HepG2 (cell line): ENCODE data around the gene RMRP. TPM values are rescaled to one million over a fixed set of nuclear protein-coding genes. Genes with fewer than 3 reads are reported as not detected.

Source experiments
- ATAC-seq: fragments of 200-7000 bp; cut with Tn5 transposase; 3 replicates; pipeline ENCODE4 v1.9.1; 2020; ENCODE audit warnings: mild to moderate bottlenecking, moderate library complexity
- BruUV-seq: library from RNA; stranded (reverse); fragments of 400-500 nt; replicated peaks from 2 replicates; lab custom pipeline; 2021; lab: Mats Ljungman, UMichigan
- CTCF ChIA-PET: fragments of 300-600 bp; formaldehyde crosslinking; extraction: SDS; loops from one replicate; lab custom pipeline; 2021; ENCODE audit warnings: low total read pairs, inconsistent platforms, low intra/inter-chr PET ratio; lab: Yijun Ruan, JAX
- POLR2A ChIA-PET: fragments of 350-600 bp; sonication (Branson Sonifier 250); formaldehyde crosslinking; loops from one replicate; lab custom pipeline; 2020; ENCODE audit warnings: antibody characterized with exemption, inconsistent platforms; lab: Yijun Ruan, JAX
- DNase-seq: peaks from one replicate; pipeline ENCODE4 v3.0.0-alpha.2; 2015; ENCODE audit warnings: low spot score
- FAIRE-seq: peaks from 3 replicates; lab custom pipeline; 2011; peaks lifted over from hg19 to GRCh38; lab: Jason Lieb, UNC
- H2AFZ ChIP-seq: one replicate; pipeline ENCODE4 v1.6.1; 2011; ENCODE audit warnings: low read length, inconsistent platforms
- H3K27ac ChIP-seq: fragments of 300-600 bp; 3 replicates; pipeline ENCODE4 v1.8.0; 2011; ENCODE audit warnings: mixed run types, mild to moderate bottlenecking, mixed read lengths, low read length, inconsistent platforms; ENCODE audit not compliant: insufficient read depth; ENCODE audit errors: extremely low read length
- H3K27me3 ChIP-seq, 2 experiments: fragments of 200-600 bp in 1 of 2; 2 replicates in 1 of 2; 3 replicates in 1 of 2; pipeline versions ENCODE4 v1.6.0 to v1.8.0; 2011; ENCODE audit warnings: low read length in 2 of 2, mild to moderate bottlenecking in 2 of 2, moderate library complexity in 2 of 2, inconsistent platforms in 1 of 2; ENCODE audit not compliant: insufficient read depth in 2 of 2, control insufficient read depth in 1 of 2
- H3K36me3 ChIP-seq, 2 experiments: fragments of 200-600 bp in 1 of 2; replicated peaks in 1 of 2; 2 replicates in 1 of 2; 3 replicates in 1 of 2; pipeline versions ENCODE4 v1.5.1 to v1.8.0; 2011; ENCODE audit warnings: low read length in 2 of 2, inconsistent platforms in 1 of 2; ENCODE audit not compliant: insufficient read depth in 2 of 2, control insufficient read depth in 1 of 2
- H3K4me1 ChIP-seq: 2 replicates; pipeline ENCODE4 v1.5.1; 2012; ENCODE audit warnings: low read length, inconsistent platforms; ENCODE audit not compliant: insufficient read depth
- H3K4me2 ChIP-seq: 2 replicates; pipeline ENCODE4 v1.6.0; 2011; ENCODE audit warnings: low read depth, low read length, inconsistent platforms
- H3K4me3 ChIP-seq, 3 experiments: fragments of 200-600 bp in 1 of 3; sonication (generic), shearing (Covaris generic) in 1 of 3; replicated peaks in 1 of 3; 2 replicates each; pipeline ENCODE4 v1.5.1; 2011 to 2016; ENCODE audit warnings: low read length in 3 of 3, inconsistent platforms in 2 of 3, low read depth in 2 of 3, mild to moderate bottlenecking in 2 of 3, control low read depth in 1 of 3, mixed read lengths in 1 of 3; ENCODE audit not compliant: insufficient read depth in 1 of 3
- H3K79me2 ChIP-seq: one replicate; pipeline ENCODE4 v1.6.1; 2011; ENCODE audit warnings: low read length, inconsistent platforms; ENCODE audit not compliant: insufficient read depth
- H3K9ac ChIP-seq: 2 replicates; pipeline ENCODE4 v1.6.0; 2011; ENCODE audit warnings: mild to moderate bottlenecking, low read depth, low read length, inconsistent platforms; ENCODE audit not compliant: insufficient read depth
- H3K9me3 ChIP-seq: 2 replicates; pipeline ENCODE4 v1.5.1; 2012; ENCODE audit warnings: mild to moderate bottlenecking, low read length
- H4K20me1 ChIP-seq: 2 replicates; pipeline ENCODE4 v1.6.0; 2011; ENCODE audit warnings: inconsistent platforms, mild to moderate bottlenecking, low read length, moderate library complexity; ENCODE audit not compliant: insufficient read depth
- ATM ChIP-seq: fragments of 450-650 bp; IDR thresholded peaks from 2 replicates; pipeline ENCODE4 v1.7.1; 2017; ENCODE audit warnings: mild to moderate bottlenecking, borderline replicate concordance
- DR1 ChIP-seq: sonication (generic); formaldehyde crosslinking; IDR thresholded peaks from 2 replicates; pipeline ENCODE4 v1.8.0; 2021; ENCODE audit warnings: mild to moderate bottlenecking, missing genetic modification reagents, inconsistent platforms
- GLI4 ChIP-seq: sonication (generic); formaldehyde crosslinking; IDR thresholded peaks from 2 replicates; pipeline ENCODE4 v1.5.1; 2020; ENCODE audit warnings: missing genetic modification reagents, mild to moderate bottlenecking, moderate library complexity, borderline replicate concordance
- HCFC1 ChIP-seq: fragments of 150-350 bp; IDR thresholded peaks from 2 replicates; pipeline ENCODE4 v1.6.1; 2014; ENCODE audit warnings: low read depth, low read length
- KDM5A ChIP-seq: fragments of 200-600 bp; sonication (generic); IDR thresholded peaks from 2 replicates; pipeline ENCODE4 v1.7.0; 2018; ENCODE audit warnings: antibody characterized with exemption, mild to moderate bottlenecking, low read length, borderline replicate concordance
- NR2C2 ChIP-seq: sonication (generic); formaldehyde crosslinking; IDR thresholded peaks from 2 replicates; pipeline ENCODE4 v1.4.0; 2020; ENCODE audit warnings: missing genetic modification reagents, mild to moderate bottlenecking, moderate library complexity, borderline replicate concordance
- TMF1 ChIP-seq: sonication (generic); formaldehyde crosslinking; IDR thresholded peaks from 2 replicates; pipeline ENCODE4 v1.8.1; 2022; ENCODE audit warnings: low read depth, missing genetic modification reagents
- ZBTB3 ChIP-seq: sonication (generic); formaldehyde crosslinking; IDR thresholded peaks from 2 replicates; pipeline ENCODE4 v1.4.0; 2020; ENCODE audit warnings: low read depth, mild to moderate bottlenecking, moderate library complexity, missing genetic modification reagents, borderline replicate concordance
- ZC3H4 ChIP-seq: sonication (generic); formaldehyde crosslinking; IDR thresholded peaks from 2 replicates; pipeline ENCODE4 v1.4.0; 2020; ENCODE audit warnings: missing genetic modification reagents, borderline replicate concordance
- ZKSCAN8 ChIP-seq: IDR thresholded peaks from 2 replicates; pipeline ENCODE4 v1.6.1; 2016; ENCODE audit warnings: borderline replicate concordance, missing genetic modification reagents, missing compliant biosample characterization
- ZNF296 ChIP-seq: sonication (generic); formaldehyde crosslinking; conservative IDR thresholded peaks from 2 replicates; pipeline ENCODE4 v1.5.0; 2020; ENCODE audit warnings: mild to moderate bottlenecking, missing genetic modification reagents
- ZNF792 ChIP-seq: IDR thresholded peaks from 2 replicates; pipeline ENCODE4 v1.6.1; 2016
- WGBS: methylation state at CpG from one replicate; pipeline ENCODE4 v1.1.6; 2017; ENCODE audit warnings: low lambda C conversion rate; 5-methylcytosine and 5-hydroxymethylcytosine counted together
- in situ Hi-C: cut with HindIII; loops from 2 replicates; pipeline ENCODE4 v1.10.0; 2017; ENCODE audit warnings: low pct_unique_long_range_greater_than_20kb; ENCODE audit not compliant: extremely low pct_ligation_motif_present
- intact Hi-C: fragments of 100-400 bp; cut with micrococcal nuclease; formaldehyde crosslinking; loops from one replicate; pipeline ENCODE4 v1.10.0; 2022; ENCODE audit not compliant: unreplicated experiment
- polyA plus RNA-seq, 8 experiments: library from polyadenylated mRNA; depleted of rRNA in 3 of 8; stranded (reverse) in 7 of 8; unstranded in 1 of 8; fragments of >200 nt; fragmentation: Illumina TruSeq in 4 of 8; extraction: Trizol in 4 of 8; gene quantifications; 2 replicates each; pipeline versions ENCODE4 v1.2.1 to v1.2.3, GENCODE V29; 2011 to 2016; ENCODE audit warnings: low read depth in 4 of 8, missing spikeins in 1 of 8, mixed read lengths in 1 of 8; ENCODE audit not compliant: insufficient read depth in 1 of 8
- total RNA-seq, 5 experiments: library from RNA; depleted of rRNA; stranded (reverse); fragments of >200 nt; fragmentation: Illumina TruSeq; extraction: Trizol; gene quantifications; 2 replicates each; pipeline ENCODE4 v1.2.3, GENCODE V29; 2016; ENCODE audit warnings: low read depth in 1 of 5
- TF ChIP-seq, protein P1 (sequence below): IDR thresholded peaks from 2 replicates; pipeline ENCODE4 v1.6.1; 2012; ENCODE audit warnings: low read length, improper control_type of control experiment
- TF ChIP-seq, protein P2 (sequence below): IDR thresholded peaks from 2 replicates; pipeline ENCODE4 v1.6.1; 2012; ENCODE audit warnings: inconsistent platforms
- TF ChIP-seq, protein P3 (sequence below): IDR thresholded peaks from 2 replicates; pipeline ENCODE4 v1.6.1; 2016; ENCODE audit warnings: mild to moderate bottlenecking, missing biosample characterization, missing genetic modification reagents
- TF ChIP-seq, protein P4 (sequence below): sonication (generic); formaldehyde crosslinking; IDR thresholded peaks from 2 replicates; pipeline ENCODE4 v1.5.1; 2020; ENCODE audit warnings: missing genetic modification reagents, mild to moderate bottlenecking, borderline replicate concordance

RMRP gene
- total and polyA plus RNA-seq, 2 of the 13 experiments (the other 11 are each of a cell fraction or from before 2014, with no cell fraction given) = 51.4 to 4,025 TPM

DNA sequence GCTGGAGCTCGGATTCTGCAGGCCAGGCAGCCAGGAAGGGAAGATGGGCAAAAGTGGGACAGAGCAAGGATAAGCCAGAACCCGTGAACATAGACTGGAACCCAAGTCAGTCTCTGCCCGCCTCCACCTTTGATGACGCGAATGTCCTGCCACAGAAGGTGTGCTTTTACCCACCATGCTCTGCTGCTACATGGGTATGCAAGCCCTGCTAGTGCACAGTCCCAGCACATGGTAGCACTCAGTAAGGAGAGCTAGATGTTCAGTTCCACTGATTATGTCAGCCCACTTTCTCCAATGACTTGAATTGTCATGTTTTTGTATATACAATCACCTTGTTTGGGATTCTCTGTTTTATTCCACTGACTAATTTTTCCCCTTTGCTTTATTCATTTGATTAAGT is 28.2 kb downstream of the RMRP start:
- ATAC-seq (no peak), DNase-seq (no peak), FAIRE-seq (no peak)
- in situ Hi-C loops (no loop called here), intact Hi-C loops (no loop called here)
- no peak overlapping the region for H2AFZ ChIP-seq
- H3K9me3 ChIP-seq = no peaks in the 10 kb centered on the region
- H3K36me3 ChIP-seq = no peaks in the 10 kb centered on the region
- peaks cover 6% of the 10 kb centered on the region; the same call in 1 of the 2 replicates for H3K4me1 ChIP-seq
- ChIA-PET POLR2A (interaction anchor here (0.5 kb wide), 1 partner anchor 15 kb away, joined by 3 read pairs; no protein-coding TSS in a partner anchor), CTCF (no interaction called here)
- WGBS = 25% methylated on average over 1 of the region's 5 CpGs
- H3K4me3 ChIP-seq = no peak overlapping the region
- no peak overlapping the region for H3K9ac ChIP-seq
- no peak overlapping the region for H3K27ac ChIP-seq
- H3K27me3 ChIP-seq = no peaks in the 10 kb centered on the region; a peak in 2 of 5 replicates
- H4K20me1 ChIP-seq = no peaks in the 10 kb centered on the region
- BruUV-seq = no TSS peak
- no peaks in the 10 kb centered on the region for H3K79me2 ChIP-seq
- H3K4me2 ChIP-seq = no peak overlapping the region
- TF ChIP-seq, protein P1, sequence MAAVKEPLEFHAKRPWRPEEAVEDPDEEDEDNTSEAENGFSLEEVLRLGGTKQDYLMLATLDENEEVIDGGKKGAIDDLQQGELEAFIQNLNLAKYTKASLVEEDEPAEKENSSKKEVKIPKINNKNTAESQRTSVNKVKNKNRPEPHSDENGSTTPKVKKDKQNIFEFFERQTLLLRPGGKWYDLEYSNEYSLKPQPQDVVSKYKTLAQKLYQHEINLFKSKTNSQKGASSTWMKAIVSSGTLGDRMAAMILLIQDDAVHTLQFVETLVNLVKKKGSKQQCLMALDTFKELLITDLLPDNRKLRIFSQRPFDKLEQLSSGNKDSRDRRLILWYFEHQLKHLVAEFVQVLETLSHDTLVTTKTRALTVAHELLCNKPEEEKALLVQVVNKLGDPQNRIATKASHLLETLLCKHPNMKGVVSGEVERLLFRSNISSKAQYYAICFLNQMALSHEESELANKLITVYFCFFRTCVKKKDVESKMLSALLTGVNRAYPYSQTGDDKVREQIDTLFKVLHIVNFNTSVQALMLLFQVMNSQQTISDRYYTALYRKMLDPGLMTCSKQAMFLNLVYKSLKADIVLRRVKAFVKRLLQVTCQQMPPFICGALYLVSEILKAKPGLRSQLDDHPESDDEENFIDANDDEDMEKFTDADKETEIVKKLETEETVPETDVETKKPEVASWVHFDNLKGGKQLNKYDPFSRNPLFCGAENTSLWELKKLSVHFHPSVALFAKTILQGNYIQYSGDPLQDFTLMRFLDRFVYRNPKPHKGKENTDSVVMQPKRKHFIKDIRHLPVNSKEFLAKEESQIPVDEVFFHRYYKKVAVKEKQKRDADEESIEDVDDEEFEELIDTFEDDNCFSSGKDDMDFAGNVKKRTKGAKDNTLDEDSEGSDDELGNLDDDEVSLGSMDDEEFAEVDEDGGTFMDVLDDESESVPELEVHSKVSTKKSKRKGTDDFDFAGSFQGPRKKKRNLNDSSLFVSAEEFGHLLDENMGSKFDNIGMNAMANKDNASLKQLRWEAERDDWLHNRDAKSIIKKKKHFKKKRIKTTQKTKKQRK = no peak
- TF ChIP-seq KDM5A = no peak
- TF ChIP-seq, protein P2, sequence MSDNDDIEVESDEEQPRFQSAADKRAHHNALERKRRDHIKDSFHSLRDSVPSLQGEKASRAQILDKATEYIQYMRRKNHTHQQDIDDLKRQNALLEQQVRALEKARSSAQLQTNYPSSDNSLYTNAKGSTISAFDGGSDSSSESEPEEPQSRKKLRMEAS = no peak
- no peak for TF ChIP-seq ZBTB3 (CRISPR knock-in tag)
- TF ChIP-seq ZNF792 = no peak
- no peak for TF ChIP-seq ATM
- TF ChIP-seq, protein P3, sequence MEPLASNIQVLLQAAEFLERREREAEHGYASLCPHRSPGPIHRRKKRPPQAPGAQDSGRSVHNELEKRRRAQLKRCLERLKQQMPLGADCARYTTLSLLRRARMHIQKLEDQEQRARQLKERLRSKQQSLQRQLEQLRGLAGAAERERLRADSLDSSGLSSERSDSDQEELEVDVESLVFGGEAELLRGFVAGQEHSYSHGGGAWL (CRISPR knock-in tag) = no peak
- no peak for TF ChIP-seq ZC3H4 (CRISPR knock-in tag)
- no peak for TF ChIP-seq HCFC1
- TF ChIP-seq, protein P4, sequence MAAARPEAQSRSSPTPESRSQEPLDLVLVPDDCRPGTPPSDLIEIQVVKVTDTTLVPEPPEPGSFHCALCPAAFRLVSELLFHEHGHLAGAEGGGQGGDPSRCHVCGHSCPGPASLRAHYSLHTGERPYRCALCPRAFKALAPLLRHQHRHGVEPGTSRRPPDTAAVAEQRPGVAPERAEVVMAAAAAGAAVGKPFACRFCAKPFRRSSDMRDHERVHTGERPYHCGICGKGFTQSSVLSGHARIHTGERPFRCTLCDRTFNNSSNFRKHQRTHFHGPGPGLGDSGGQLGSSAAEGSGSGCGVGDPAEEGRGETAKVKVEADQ = no peak
- TF ChIP-seq GLI4 (CRISPR knock-in tag) = no peak
- no peak for TF ChIP-seq ZNF296
- TF ChIP-seq TMF1 (CRISPR knock-in tag) = no peak
- no peak for TF ChIP-seq DR1
- TF ChIP-seq NR2C2 (CRISPR knock-in tag) = no peak
- TF ChIP-seq ZKSCAN8 (CRISPR knock-in tag) = no peak
